Measurements from ENCODE around the gene SLC38A9.

DNA sequence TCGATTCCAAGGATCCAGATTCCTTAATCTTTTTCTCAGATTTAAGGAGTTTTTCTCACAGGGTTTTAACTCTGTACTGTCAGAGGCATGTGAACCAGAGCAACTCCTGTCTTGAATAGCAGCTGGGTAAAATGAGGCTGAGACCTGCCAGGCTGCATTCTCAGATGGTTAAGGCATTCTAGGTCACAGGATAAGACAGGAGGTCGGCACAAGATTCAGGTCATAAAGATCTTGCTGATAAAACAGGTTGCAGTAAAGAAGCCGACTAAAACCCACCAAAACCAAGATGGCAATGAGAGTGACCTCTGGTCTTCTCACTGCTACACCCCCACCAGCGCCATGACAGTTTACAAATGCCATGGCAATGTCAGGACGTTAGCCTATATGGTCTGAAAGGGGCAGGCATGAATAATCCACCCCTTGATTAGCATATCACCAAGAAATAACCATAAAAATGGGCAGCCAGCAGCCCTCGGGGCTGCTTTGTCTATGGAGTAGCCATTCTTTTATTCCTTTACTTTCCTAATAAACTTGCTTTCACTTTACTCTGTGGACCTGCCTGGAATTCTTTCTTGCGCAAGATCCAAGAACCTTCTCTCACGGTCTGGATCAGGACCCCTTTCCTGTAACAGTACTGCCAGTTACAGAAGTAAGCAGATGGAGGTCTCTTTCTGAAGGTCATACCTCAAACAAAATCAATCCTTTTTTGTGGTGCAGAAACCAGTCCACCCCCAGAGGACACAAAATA, 87.1 kb downstream of the SLC38A9 start:
- TF ChIP-seq POLR2A (IDR thresholded peaks at IDR 0.05; ENCODE audit: low read depth, low read length), result no peak
- no peak for TF ChIP-seq POLR2AphosphoS5 (IDR thresholded peaks at IDR 0.05; ENCODE audit: low read depth, low read length)
- no peak for TF ChIP-seq TAF1 (IDR thresholded peaks at IDR 0.05; ENCODE audit: low read depth, low read length)
